GM10248 (cell line): ENCODE measurements around the gene EFCAB8.
A peak's percentile ranks its signal among the peaks of the same experiment; 100 is the strongest.
"Not testable (repeated sequence)": the region's sequence is repeated elsewhere in the genome, so short reads cannot be mapped to it uniquely, and the experiment has no call there.

Experiments used
- CTCF ChIA-PET: fragments of 300-600 bp; sonication (Branson Sonifier 250); formaldehyde crosslinking; extraction: SDS; loops from one replicate; lab custom pipeline; 2021; ENCODE audit warnings: antibody characterized with exemption; lab: Yijun Ruan, JAX
- POLR2A ChIA-PET: fragments of 350-650 bp; sonication (Branson Sonifier 250); formaldehyde crosslinking; extraction: SDS; loops from one replicate; lab custom pipeline; 2020; ENCODE audit warnings: antibody characterized with exemption; lab: Yijun Ruan, JAX
- DNase-seq: peaks from one replicate; pipeline ENCODE4 v3.0.0; 2012; ENCODE audit errors: extremely low spot score
- TF ChIP-seq, protein P1 (sequence below): IDR thresholded peaks from 2 replicates; pipeline ENCODE4 v1.5.1; 2012; ENCODE audit warnings: mild to moderate bottlenecking, low read depth; ENCODE audit errors: extremely low read depth, missing control alignments, control extremely low read depth

The EFCAB8 gene

DNA sequence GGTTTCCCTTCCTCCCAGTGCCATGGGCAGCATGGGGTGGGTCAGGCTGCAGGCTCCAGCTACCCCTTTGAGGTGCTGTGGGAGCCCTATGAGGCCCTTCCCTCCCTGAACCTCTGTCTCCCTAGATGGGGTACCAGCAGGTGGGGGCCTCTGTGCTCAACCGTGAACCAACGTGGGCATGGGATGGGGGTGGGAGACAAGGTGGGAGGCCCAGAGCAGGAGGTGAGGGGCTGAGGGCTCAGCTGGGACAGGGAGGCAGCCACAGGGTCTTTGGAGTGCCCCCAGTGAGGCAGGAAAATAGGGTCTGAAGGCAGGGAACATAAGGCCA lies 112.2 kb downstream of the EFCAB8 start:
- TF ChIP-seq, protein P1, sequence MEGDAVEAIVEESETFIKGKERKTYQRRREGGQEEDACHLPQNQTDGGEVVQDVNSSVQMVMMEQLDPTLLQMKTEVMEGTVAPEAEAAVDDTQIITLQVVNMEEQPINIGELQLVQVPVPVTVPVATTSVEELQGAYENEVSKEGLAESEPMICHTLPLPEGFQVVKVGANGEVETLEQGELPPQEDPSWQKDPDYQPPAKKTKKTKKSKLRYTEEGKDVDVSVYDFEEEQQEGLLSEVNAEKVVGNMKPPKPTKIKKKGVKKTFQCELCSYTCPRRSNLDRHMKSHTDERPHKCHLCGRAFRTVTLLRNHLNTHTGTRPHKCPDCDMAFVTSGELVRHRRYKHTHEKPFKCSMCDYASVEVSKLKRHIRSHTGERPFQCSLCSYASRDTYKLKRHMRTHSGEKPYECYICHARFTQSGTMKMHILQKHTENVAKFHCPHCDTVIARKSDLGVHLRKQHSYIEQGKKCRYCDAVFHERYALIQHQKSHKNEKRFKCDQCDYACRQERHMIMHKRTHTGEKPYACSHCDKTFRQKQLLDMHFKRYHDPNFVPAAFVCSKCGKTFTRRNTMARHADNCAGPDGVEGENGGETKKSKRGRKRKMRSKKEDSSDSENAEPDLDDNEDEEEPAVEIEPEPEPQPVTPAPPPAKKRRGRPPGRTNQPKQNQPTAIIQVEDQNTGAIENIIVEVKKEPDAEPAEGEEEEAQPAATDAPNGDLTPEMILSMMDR, result no peak
- CTCF ChIA-PET, result no interaction called here
- POLR2A ChIA-PET, result no interaction called here
- DNase-seq, result no peak

DNA sequence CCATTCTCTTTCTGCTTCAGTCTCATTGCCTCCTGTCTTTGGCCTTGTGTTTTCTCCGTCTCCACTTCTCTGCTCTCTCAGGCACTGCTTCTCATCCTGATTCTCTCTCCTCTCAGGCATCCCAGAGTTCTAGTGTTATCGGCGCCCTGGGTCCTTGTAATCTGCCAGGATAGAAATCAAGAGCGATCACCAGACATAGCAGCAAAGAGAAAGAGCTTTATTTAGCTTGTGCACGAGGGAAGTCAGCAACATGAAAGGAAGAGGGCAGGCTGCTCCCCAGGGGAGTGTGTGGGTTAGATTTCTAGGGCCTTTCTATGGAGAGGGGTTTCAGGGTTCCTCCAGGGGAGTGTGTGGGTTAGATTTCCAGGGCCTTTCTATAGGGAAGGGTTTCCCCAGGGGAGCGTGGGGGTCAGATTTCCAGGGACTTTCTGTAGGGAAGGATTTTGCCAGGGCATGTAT lies 113.0 kb downstream of the EFCAB8 start:
- peak; percentile 21 for DNase-seq
- POLR2A ChIA-PET, result no interaction called here
- TF ChIP-seq, protein P1, result no peak
- CTCF ChIA-PET, result interaction anchor here (0.9 to 1.1 kb wide), 3 partner anchors 11 to 321 kb away, joined by 3 to 4 read pairs (median 3); no protein-coding TSS in a partner anchor

DNA sequence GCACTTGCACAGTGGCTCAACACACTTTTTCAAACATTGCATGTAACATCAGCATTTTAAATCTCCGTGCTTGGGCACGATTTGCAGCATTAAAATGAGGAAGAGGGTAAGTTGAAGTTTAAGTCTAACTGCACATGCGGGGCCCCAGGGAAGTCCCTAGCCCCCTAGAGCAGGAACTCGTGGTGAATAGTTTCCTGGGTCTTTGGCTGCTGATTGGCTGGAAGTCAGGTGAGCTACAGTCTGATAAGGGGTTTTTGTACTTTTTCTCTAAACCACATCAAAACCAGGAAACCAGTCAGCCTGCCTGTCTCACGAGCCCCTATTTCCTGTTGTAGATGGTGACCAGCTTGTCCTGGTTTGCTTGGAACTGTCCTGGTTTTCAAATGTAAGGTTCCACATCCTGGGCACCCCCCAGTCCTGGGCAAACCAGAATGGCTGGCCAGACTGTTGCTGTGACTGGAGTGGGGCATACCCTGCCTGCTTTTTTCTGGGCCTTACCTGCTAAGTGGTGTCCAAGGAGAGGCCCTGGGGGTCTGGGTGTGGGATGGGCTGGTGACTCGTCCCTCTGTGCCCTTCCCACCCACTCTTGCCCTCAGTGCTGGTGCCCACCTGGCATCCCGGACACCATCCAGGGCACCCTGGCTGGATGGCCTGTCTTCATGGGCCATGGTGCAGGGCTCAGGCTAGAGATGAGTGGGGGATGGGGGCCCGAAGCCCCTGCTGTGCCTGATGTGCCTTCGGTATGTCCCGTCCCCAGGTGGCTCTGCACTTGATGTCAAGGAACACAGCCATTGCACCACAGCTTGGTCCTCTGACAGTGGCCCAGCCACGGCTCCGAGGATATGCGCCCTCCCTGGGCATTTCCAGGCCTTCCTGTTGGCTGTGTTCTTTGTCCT lies 113.7 kb downstream of the EFCAB8 start:
- CTCF ChIA-PET, result interaction anchor here (0.9 to 1.1 kb wide), 3 partner anchors 10 to 320 kb away, joined by 3 to 4 read pairs (median 3); no protein-coding TSS in a partner anchor
- POLR2A ChIA-PET, result no interaction called here
- TF ChIP-seq, protein P1, result no peak
- peak; percentile 83 for DNase-seq

DNA sequence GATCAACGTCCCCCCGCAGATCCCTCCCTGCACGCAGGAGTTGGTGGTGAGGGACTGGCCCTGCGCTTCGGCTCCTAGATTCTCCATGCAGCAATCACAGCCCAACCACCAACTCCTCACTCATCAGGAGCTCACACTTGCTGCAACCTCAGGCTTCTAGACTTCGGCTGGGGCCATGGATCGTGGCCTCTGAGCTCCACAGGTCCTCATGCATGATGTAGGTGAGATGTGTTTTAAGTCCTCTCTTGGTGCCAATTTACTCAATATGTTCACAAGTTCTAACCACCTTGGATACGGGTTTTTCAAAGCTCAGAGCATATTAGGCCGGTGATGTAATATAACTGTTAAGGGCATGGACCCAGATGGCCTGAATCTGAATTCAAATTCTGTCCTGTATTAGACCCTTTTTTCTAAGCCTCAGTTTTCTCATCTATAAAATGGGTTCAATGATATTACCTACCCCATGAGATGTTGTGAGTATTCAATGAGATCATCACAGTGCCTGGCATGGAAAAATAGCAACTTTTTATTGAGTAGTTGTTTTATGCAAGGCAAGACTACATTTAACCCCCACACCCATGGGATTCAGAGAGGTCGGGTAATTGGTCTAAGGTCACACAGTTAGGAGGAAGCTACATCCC lies 114.5 kb downstream of the EFCAB8 start:
- POLR2A ChIA-PET, result no interaction called here
- TF ChIP-seq, protein P1, result no peak
- peak; percentile 2 for DNase-seq
- CTCF ChIA-PET, result interaction anchor here (1.1 kb wide), 1 partner anchor 195 kb away, joined by 4 read pairs; no protein-coding TSS in a partner anchor

DNA sequence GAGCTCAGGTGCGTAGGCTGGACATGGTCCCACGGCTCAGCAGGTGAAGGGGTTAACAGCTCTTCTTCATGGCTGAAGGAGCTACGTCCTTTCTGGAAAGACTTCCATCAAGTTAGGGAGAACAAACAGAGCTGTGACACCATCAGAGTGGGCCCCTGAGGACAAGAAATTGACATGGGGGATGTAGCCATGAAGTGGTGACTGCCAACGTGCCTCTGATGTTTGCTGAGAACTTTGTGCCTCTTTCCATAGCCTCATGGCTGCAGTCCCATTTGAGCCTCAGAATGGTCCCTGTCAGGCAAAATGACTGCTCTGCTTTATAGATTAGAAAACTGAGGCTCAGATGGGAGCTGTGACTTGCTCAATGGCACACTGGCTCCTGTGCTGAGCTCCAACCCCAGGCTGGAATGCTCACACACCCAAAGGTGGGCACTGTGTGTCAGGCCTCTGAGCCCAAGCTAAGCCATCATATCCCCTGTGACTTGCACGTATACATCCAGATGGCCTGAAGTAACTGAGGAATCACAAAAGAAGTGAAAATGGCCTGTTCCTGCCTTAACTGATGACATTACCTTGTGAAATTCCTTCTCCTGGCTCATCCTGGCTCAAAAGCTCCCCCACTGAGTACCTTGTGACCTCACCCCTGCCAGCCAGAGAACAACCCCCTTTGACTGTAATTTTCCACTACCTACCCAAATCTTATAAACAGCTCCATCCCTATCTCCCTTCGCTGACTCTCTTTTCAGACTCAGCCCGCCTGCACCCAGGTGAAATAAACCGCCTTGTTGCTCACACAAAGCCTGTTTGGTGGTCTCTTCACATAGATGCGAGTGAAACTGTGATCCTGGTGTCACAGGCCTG lies 115.7 kb downstream of the EFCAB8 start:
- peak; percentile 4 for DNase-seq
- CTCF ChIA-PET, result interaction anchor here (1.1 kb wide), 1 partner anchor 196 kb away, joined by 4 read pairs; no protein-coding TSS in a partner anchor
- POLR2A ChIA-PET, result not testable (repeated sequence)

DNA sequence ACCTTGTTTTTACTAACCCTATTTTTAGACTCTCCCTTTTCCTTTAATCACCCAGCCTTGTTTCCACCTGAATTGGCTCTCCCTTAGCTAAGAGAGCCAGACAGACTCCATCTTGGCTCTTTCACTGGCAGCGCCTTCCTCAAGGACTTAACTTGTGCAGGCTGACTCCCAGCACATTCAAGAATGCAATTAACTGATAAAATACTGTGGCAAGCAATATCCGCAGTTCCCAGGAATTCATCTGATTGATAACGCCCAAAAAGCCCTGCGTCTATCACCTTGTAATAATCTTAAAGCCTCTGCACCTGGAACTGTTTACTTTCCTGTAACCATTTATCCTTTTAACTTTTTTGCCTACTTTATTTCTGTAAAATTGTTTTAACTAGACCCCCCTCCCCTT lies 116.4 kb downstream of the EFCAB8 start:
- CTCF ChIA-PET, DNase-seq, POLR2A ChIA-PET: not testable (repeated sequence)
